WTC11 (cell line): ENCODE results near the gene ABHD6. TPM values are rescaled to one million over a fixed set of nuclear protein-coding genes. Genes with fewer than 3 reads are reported as not detected.

Experiments used
- ATAC-seq: fragments of 200-7000 bp; cut with Tn5 transposase; 2 replicates; pipeline ENCODE4 v1.10.0; 2021; ENCODE audit warnings: mild to moderate bottlenecking, moderate library complexity
- CTCF ChIA-PET: fragments of 300-600 bp; sonication (Branson Sonifier 250); formaldehyde crosslinking; loops from one replicate; lab custom pipeline; 2021; ENCODE audit warnings: antibody characterized with exemption; lab: Charles Lee
- POLR2A ChIA-PET: fragments of 350-600 bp; sonication (Branson Sonifier 250); formaldehyde crosslinking; loops from one replicate; lab custom pipeline; 2021; ENCODE audit warnings: antibody characterized with exemption; lab: Charles Lee
- DNase-seq: peaks from one replicate; pipeline ENCODE4 v3.0.0; 2021; ENCODE audit warnings: low spot score
- H3K27ac Mint-ChIP-seq: 2 replicates; pipeline ENCODE4 v1.8.0; 2021; ENCODE audit warnings: mixed read lengths
- H3K27me3 Mint-ChIP-seq: 2 replicates; pipeline ENCODE4 v1.8.0; 2021; ENCODE audit warnings: low read depth, mild to moderate bottlenecking, moderate library complexity, mixed read lengths
- H3K36me3 Mint-ChIP-seq: 2 replicates; pipeline ENCODE4 v1.8.0; 2021; ENCODE audit warnings: mixed read lengths
- H3K4me1 Mint-ChIP-seq: 2 replicates; pipeline ENCODE4 v1.8.0; 2022; ENCODE audit warnings: mixed read lengths
- H3K4me3 Mint-ChIP-seq: 2 replicates; pipeline ENCODE4 v1.8.0; 2021; ENCODE audit warnings: mild to moderate bottlenecking, moderate library complexity, mixed read lengths
- H3K9me3 Mint-ChIP-seq: 2 replicates; pipeline ENCODE4 v1.8.0; 2021; ENCODE audit warnings: mixed read lengths
- CREB1 ChIP-seq: sonication (generic); formaldehyde crosslinking; IDR thresholded peaks from 2 replicates; pipeline ENCODE4 v1.8.0; 2023; ENCODE audit warnings: mild to moderate bottlenecking, missing genetic modification reagents
- ESRRA ChIP-seq: sonication (generic); formaldehyde crosslinking; IDR thresholded peaks from 2 replicates; pipeline ENCODE4 v1.8.1; 2022; ENCODE audit warnings: mild to moderate bottlenecking, missing genetic modification reagents, borderline replicate concordance
- FOXJ3 ChIP-seq: sonication (generic); formaldehyde crosslinking; IDR thresholded peaks from 2 replicates; pipeline ENCODE4 v1.9.0; 2021; ENCODE audit warnings: missing genetic modification reagents, mild to moderate bottlenecking, borderline replicate concordance
- KAT7 ChIP-seq: sonication (generic); formaldehyde crosslinking; IDR thresholded peaks from 2 replicates; pipeline ENCODE4 v1.8.1; 2023; ENCODE audit warnings: missing genetic modification reagents, mild to moderate bottlenecking, borderline replicate concordance
- NFATC4 ChIP-seq: fragments of 250-450 bp; sonication (Bioruptor Pico); IDR thresholded peaks from 2 replicates; pipeline ENCODE4 v1.9.0; 2021; ENCODE audit warnings: mild to moderate bottlenecking
- NR1H2 ChIP-seq: sonication (generic); formaldehyde crosslinking; IDR thresholded peaks from 2 replicates; pipeline ENCODE4 v1.9.0; 2021; ENCODE audit warnings: mild to moderate bottlenecking, moderate library complexity, missing genetic modification reagents
- SP1 ChIP-seq: sonication (generic); formaldehyde crosslinking; conservative IDR thresholded peaks from 2 replicates; pipeline ENCODE4 v1.8.1; 2022; ENCODE audit warnings: missing genetic modification reagents
- ZNF396 ChIP-seq: fragments of 250-450 bp; sonication (Bioruptor Pico); IDR thresholded peaks from 2 replicates; pipeline ENCODE4 v1.8.0; 2021; ENCODE audit warnings: mild to moderate bottlenecking, moderate library complexity, borderline replicate concordance
- total RNA-seq: library from RNA; stranded (reverse); gene quantifications from 3 replicates; pipeline ENCODE4 v1.2.3, GENCODE V29; 2021
- TF ChIP-seq, protein P1 (sequence below): sonication (generic); formaldehyde crosslinking; IDR thresholded peaks from 2 replicates; pipeline ENCODE4 v1.8.1; 2023; ENCODE audit warnings: mild to moderate bottlenecking, missing genetic modification reagents, borderline replicate concordance
- TF ChIP-seq, protein P2 (sequence below): sonication (generic); formaldehyde crosslinking; IDR thresholded peaks from 2 replicates; pipeline ENCODE4 v1.8.0; 2023; ENCODE audit warnings: missing genetic modification reagents, mild to moderate bottlenecking, borderline replicate concordance
- TF ChIP-seq, protein P3 (sequence below): fragments of 250-450 bp; sonication (Bioruptor Pico); IDR thresholded peaks from 2 replicates; pipeline ENCODE4 v1.8.0; 2021; ENCODE audit warnings: mild to moderate bottlenecking
- TF ChIP-seq, protein P4 (sequence below): sonication (generic); formaldehyde crosslinking; IDR thresholded peaks from 2 replicates; pipeline ENCODE4 v1.8.0; 2022; ENCODE audit warnings: mild to moderate bottlenecking, missing genetic modification reagents
- TF ChIP-seq, protein P5 (sequence below): fragments of 250-450 bp; sonication (Bioruptor Pico); IDR thresholded peaks from 2 replicates; pipeline ENCODE4 v1.9.0; 2021; ENCODE audit warnings: mild to moderate bottlenecking
- TF ChIP-seq, protein P6 (sequence below): sonication (generic); formaldehyde crosslinking; IDR thresholded peaks from 2 replicates; pipeline ENCODE4 v1.8.0; 2023; ENCODE audit warnings: mild to moderate bottlenecking, missing genetic modification reagents
- TF ChIP-seq, protein P7 (sequence below): sonication (generic); formaldehyde crosslinking; IDR thresholded peaks from 2 replicates; pipeline ENCODE4 v1.8.0; 2022; ENCODE audit warnings: missing genetic modification reagents

Gene ABHD6
- total RNA-seq, 1 experiment from 2014 or later = 5.4 TPM

DNA sequence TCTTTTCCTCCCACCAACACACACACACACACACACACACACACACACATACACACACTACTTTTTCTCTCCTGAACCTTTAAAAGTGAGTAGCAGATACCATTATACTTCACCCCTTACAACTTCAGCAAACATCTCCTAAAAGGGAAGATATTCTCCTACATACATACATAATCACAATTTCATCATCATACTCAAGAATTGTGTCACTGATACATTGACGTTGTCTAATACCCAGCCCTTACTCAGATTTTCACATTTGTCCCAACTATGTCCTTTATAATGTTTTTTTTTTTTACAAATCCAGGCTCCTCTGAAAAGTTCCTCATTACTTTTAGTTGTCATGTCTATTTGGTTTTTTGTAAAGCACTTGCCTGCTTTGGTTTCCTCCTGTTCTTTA lies 18.5 kb downstream of the ABHD6 start:
- H3K4me3 Mint-ChIP-seq = no peak overlapping the region
- no peaks in the 10 kb centered on the region for H3K27me3 Mint-ChIP-seq
- no peaks in the 10 kb centered on the region for H3K36me3 Mint-ChIP-seq
- H3K4me1 Mint-ChIP-seq = no peaks in the 10 kb centered on the region
- no peaks in the 10 kb centered on the region for H3K9me3 Mint-ChIP-seq
- ATAC-seq = no peak
- TF ChIP-seq ZNF396 (CRISPR knock-in tag) (no peak), NFATC4 (CRISPR knock-in tag) (no peak), ESRRA (CRISPR knock-in tag) (no peak), CREB1 (CRISPR knock-in tag) (no peak), FOXJ3 (no peak)
- TF ChIP-seq, protein P1, sequence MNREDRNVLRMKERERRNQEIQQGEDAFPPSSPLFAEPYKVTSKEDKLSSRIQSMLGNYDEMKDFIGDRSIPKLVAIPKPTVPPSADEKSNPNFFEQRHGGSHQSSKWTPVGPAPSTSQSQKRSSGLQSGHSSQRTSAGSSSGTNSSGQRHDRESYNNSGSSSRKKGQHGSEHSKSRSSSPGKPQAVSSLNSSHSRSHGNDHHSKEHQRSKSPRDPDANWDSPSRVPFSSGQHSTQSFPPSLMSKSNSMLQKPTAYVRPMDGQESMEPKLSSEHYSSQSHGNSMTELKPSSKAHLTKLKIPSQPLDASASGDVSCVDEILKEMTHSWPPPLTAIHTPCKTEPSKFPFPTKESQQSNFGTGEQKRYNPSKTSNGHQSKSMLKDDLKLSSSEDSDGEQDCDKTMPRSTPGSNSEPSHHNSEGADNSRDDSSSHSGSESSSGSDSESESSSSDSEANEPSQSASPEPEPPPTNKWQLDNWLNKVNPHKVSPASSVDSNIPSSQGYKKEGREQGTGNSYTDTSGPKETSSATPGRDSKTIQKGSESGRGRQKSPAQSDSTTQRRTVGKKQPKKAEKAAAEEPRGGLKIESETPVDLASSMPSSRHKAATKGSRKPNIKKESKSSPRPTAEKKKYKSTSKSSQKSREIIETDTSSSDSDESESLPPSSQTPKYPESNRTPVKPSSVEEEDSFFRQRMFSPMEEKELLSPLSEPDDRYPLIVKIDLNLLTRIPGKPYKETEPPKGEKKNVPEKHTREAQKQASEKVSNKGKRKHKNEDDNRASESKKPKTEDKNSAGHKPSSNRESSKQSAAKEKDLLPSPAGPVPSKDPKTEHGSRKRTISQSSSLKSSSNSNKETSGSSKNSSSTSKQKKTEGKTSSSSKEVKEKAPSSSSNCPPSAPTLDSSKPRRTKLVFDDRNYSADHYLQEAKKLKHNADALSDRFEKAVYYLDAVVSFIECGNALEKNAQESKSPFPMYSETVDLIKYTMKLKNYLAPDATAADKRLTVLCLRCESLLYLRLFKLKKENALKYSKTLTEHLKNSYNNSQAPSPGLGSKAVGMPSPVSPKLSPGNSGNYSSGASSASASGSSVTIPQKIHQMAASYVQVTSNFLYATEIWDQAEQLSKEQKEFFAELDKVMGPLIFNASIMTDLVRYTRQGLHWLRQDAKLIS = no peak
- TF ChIP-seq, protein P2, sequence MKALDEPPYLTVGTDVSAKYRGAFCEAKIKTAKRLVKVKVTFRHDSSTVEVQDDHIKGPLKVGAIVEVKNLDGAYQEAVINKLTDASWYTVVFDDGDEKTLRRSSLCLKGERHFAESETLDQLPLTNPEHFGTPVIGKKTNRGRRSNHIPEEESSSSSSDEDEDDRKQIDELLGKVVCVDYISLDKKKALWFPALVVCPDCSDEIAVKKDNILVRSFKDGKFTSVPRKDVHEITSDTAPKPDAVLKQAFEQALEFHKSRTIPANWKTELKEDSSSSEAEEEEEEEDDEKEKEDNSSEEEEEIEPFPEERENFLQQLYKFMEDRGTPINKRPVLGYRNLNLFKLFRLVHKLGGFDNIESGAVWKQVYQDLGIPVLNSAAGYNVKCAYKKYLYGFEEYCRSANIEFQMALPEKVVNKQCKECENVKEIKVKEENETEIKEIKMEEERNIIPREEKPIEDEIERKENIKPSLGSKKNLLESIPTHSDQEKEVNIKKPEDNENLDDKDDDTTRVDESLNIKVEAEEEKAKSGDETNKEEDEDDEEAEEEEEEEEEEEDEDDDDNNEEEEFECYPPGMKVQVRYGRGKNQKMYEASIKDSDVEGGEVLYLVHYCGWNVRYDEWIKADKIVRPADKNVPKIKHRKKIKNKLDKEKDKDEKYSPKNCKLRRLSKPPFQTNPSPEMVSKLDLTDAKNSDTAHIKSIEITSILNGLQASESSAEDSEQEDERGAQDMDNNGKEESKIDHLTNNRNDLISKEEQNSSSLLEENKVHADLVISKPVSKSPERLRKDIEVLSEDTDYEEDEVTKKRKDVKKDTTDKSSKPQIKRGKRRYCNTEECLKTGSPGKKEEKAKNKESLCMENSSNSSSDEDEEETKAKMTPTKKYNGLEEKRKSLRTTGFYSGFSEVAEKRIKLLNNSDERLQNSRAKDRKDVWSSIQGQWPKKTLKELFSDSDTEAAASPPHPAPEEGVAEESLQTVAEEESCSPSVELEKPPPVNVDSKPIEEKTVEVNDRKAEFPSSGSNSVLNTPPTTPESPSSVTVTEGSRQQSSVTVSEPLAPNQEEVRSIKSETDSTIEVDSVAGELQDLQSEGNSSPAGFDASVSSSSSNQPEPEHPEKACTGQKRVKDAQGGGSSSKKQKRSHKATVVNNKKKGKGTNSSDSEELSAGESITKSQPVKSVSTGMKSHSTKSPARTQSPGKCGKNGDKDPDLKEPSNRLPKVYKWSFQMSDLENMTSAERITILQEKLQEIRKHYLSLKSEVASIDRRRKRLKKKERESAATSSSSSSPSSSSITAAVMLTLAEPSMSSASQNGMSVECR (CRISPR knock-in tag) = no peak
- TF ChIP-seq, protein P3, sequence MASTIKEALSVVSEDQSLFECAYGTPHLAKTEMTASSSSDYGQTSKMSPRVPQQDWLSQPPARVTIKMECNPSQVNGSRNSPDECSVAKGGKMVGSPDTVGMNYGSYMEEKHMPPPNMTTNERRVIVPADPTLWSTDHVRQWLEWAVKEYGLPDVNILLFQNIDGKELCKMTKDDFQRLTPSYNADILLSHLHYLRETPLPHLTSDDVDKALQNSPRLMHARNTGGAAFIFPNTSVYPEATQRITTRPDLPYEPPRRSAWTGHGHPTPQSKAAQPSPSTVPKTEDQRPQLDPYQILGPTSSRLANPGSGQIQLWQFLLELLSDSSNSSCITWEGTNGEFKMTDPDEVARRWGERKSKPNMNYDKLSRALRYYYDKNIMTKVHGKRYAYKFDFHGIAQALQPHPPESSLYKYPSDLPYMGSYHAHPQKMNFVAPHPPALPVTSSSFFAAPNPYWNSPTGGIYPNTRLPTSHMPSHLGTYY (CRISPR knock-in tag) = no peak
- TF ChIP-seq, protein P4, sequence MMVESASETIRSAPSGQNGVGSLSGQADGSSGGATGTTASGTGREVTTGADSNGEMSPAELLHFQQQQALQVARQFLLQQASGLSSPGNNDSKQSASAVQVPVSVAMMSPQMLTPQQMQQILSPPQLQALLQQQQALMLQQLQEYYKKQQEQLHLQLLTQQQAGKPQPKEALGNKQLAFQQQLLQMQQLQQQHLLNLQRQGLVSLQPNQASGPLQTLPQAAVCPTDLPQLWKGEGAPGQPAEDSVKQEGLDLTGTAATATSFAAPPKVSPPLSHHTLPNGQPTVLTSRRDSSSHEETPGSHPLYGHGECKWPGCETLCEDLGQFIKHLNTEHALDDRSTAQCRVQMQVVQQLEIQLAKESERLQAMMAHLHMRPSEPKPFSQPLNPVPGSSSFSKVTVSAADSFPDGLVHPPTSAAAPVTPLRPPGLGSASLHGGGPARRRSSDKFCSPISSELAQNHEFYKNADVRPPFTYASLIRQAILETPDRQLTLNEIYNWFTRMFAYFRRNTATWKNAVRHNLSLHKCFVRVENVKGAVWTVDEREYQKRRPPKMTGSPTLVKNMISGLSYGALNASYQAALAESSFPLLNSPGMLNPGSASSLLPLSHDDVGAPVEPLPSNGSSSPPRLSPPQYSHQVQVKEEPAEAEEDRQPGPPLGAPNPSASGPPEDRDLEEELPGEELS = no peak
- TF ChIP-seq, all 79 proteins: peak for 0
- ChIA-PET CTCF (interaction anchor here (1.8 kb wide), 1 partner anchor 79 kb away, joined by 6 read pairs; no protein-coding TSS in a partner anchor), POLR2A (no interaction called here)
- no peak overlapping the region for H3K27ac Mint-ChIP-seq
- DNase-seq = no peak

DNA sequence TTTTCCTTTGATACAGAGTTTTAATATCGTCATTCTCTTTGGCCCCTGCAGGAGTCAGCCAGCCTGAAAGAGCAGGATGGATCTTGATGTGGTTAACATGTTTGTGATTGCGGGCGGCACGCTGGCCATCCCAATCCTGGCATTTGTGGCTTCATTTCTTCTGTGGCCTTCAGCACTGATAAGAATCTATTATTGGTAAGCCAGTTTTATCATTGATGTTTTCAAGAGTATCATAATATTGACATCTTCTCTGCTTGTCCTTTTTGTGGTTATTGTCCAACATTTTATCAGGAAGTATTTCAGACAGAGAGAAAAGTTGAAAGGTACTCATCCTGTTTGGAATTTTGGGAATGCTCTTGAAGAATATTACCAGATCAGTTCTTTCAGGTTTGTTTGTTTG lies 18.9 kb downstream of the ABHD6 start:
- Mint-ChIP-seq H3K4me3 (no peak overlapping the region), H3K27me3 (no peaks in the 10 kb centered on the region), H3K27ac (no peak overlapping the region), H3K9me3 (no peaks in the 10 kb centered on the region), H3K4me1 (no peaks in the 10 kb centered on the region), H3K36me3 (no peaks in the 10 kb centered on the region)
- POLR2A ChIA-PET = no interaction called here
- ATAC-seq (no peak), DNase-seq (no peak)
- CTCF ChIA-PET = interaction anchor here (1.0 kb wide), 1 partner anchor 69 kb away, joined by 3 read pairs; no protein-coding TSS in a partner anchor
- no peak for TF ChIP-seq NR1H2 (CRISPR knock-in tag)
- TF ChIP-seq ZNF396 (CRISPR knock-in tag) = no peak
- TF ChIP-seq, protein P5, sequence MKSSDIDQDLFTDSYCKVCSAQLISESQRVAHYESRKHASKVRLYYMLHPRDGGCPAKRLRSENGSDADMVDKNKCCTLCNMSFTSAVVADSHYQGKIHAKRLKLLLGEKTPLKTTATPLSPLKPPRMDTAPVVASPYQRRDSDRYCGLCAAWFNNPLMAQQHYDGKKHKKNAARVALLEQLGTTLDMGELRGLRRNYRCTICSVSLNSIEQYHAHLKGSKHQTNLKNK (CRISPR knock-in tag) = no peak
- TF ChIP-seq, protein P6, sequence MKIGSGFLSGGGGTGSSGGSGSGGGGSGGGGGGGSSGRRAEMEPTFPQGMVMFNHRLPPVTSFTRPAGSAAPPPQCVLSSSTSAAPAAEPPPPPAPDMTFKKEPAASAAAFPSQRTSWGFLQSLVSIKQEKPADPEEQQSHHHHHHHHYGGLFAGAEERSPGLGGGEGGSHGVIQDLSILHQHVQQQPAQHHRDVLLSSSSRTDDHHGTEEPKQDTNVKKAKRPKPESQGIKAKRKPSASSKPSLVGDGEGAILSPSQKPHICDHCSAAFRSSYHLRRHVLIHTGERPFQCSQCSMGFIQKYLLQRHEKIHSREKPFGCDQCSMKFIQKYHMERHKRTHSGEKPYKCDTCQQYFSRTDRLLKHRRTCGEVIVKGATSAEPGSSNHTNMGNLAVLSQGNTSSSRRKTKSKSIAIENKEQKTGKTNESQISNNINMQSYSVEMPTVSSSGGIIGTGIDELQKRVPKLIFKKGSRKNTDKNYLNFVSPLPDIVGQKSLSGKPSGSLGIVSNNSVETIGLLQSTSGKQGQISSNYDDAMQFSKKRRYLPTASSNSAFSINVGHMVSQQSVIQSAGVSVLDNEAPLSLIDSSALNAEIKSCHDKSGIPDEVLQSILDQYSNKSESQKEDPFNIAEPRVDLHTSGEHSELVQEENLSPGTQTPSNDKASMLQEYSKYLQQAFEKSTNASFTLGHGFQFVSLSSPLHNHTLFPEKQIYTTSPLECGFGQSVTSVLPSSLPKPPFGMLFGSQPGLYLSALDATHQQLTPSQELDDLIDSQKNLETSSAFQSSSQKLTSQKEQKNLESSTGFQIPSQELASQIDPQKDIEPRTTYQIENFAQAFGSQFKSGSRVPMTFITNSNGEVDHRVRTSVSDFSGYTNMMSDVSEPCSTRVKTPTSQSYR (CRISPR knock-in tag) = no peak
- no peak for TF ChIP-seq KAT7
- TF ChIP-seq, protein P7, sequence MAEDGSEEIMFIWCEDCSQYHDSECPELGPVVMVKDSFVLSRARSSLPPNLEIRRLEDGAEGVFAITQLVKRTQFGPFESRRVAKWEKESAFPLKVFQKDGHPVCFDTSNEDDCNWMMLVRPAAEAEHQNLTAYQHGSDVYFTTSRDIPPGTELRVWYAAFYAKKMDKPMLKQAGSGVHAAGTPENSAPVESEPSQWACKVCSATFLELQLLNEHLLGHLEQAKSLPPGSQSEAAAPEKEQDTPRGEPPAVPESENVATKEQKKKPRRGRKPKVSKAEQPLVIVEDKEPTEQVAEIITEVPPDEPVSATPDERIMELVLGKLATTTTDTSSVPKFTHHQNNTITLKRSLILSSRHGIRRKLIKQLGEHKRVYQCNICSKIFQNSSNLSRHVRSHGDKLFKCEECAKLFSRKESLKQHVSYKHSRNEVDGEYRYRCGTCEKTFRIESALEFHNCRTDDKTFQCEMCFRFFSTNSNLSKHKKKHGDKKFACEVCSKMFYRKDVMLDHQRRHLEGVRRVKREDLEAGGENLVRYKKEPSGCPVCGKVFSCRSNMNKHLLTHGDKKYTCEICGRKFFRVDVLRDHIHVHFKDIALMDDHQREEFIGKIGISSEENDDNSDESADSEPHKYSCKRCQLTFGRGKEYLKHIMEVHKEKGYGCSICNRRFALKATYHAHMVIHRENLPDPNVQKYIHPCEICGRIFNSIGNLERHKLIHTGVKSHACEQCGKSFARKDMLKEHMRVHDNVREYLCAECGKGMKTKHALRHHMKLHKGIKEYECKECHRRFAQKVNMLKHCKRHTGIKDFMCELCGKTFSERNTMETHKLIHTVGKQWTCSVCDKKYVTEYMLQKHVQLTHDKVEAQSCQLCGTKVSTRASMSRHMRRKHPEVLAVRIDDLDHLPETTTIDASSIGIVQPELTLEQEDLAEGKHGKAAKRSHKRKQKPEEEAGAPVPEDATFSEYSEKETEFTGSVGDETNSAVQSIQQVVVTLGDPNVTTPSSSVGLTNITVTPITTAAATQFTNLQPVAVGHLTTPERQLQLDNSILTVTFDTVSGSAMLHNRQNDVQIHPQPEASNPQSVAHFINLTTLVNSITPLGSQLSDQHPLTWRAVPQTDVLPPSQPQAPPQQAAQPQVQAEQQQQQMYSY (CRISPR knock-in tag) = no peak
- TF ChIP-seq CREB1 (CRISPR knock-in tag) = no peak
- no peak for TF ChIP-seq SP1 (CRISPR knock-in tag)
